Measurements from ENCODE around the gene CACHD1. TPM values are rescaled to one million over a fixed set of nuclear protein-coding genes. Genes with fewer than 3 reads are reported as not detected.

CACHD1 gene
- 10 to 100 TPM in 6 of 7 donors, 1 to 10 TPM in 1; 9.5 to 17.3 (median 13.0) TPM for total RNA-seq
- polyA plus RNA-seq, result 1 to 10 TPM; 1.1 to 2.7 (median 1.4) TPM
- long read RNA-seq, donor 1, result 0 reads
- long read RNA-seq, donor 2, full-length matches to known transcripts, result 1 of 1 reads
- long read RNA-seq, donor 2, partial matches to known transcripts, result 0 of 1 reads
- long read RNA-seq, donor 2, other reads (novel, unspliced or antisense), result 0 of 1 reads

DNA sequence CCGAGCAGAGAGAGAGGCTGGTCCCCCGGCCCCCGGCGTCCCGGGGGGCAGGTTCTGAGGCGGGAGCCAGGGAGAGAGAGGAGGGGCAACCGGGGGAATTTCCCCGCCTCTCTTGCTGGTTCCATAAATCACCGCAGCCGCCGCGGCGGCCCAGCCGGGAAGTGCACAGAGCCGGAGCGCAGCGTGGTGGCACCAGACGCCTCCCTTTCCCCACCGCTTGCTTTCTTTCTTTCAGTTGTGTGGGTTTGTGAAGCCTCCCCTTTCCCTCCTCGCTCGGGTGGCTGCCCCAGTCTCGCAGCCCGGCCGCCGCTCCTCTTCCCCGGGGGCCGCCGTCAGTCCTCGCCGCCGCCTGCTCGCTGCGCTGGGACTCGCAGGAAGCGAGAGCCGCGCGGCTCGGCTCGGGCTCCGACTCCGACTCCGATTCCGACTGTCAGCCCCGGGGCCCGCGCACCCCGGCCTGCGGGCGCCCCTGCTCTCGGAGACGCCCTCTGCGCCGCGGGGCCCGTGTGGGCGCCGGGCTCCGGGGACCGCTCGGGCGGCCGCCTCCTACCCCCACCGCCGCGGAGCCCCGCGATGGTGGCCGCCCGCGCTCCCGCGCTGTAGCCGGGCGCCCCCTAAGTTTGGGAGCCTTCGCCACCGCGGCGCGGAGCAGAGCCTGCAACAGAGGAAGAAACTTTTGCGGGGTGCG is at the start of gene CACHD1:
Gene CACHD1, plus strand, starts transcription at position 153 of the 688 bp plus-strand sequence. CDS start 616 bp downstream, outside the sequence.
- peak; percentile 85 for DNase-seq
- intact Hi-C loops (cut with DNase I; ENCODE audit: low total_unique reads), result loop anchor here (10.0 kb wide), 1 partner anchor 205 kb away; no protein-coding TSS in a partner anchor
- peaks cover 0 to 58% (median 20%) of the 10 kb centered on the region in 7 donors for H3K27me3 ChIP-seq (replicated peaks in 1 of 7)
- peak within 1 kb of the TSS; percentile 63 to 87 (median 86) for H3K27ac ChIP-seq
- H3K4me3 ChIP-seq, result peak within 1 kb of the TSS; percentile 52 to 84 (median 60)
- H3K36me3 ChIP-seq, result no peaks in the 10 kb centered on the region
- peak; percentile 40 to 83 (median 79) for TF ChIP-seq POLR2AphosphoS5 (IDR thresholded peaks at IDR 0.05)
- TF ChIP-seq, protein P1, sequence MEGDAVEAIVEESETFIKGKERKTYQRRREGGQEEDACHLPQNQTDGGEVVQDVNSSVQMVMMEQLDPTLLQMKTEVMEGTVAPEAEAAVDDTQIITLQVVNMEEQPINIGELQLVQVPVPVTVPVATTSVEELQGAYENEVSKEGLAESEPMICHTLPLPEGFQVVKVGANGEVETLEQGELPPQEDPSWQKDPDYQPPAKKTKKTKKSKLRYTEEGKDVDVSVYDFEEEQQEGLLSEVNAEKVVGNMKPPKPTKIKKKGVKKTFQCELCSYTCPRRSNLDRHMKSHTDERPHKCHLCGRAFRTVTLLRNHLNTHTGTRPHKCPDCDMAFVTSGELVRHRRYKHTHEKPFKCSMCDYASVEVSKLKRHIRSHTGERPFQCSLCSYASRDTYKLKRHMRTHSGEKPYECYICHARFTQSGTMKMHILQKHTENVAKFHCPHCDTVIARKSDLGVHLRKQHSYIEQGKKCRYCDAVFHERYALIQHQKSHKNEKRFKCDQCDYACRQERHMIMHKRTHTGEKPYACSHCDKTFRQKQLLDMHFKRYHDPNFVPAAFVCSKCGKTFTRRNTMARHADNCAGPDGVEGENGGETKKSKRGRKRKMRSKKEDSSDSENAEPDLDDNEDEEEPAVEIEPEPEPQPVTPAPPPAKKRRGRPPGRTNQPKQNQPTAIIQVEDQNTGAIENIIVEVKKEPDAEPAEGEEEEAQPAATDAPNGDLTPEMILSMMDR (IDR thresholded peaks at IDR 0.05 in 8 of 11, conservative IDR thresholded peaks at IDR 0.05 in 3 of 11), result peak in 8 of 11 experiments; percentile 36 to 61 (median 51)
- TF ChIP-seq POLR2A (IDR thresholded peaks at IDR 0.05), result no peak
- no peaks in the 10 kb centered on the region for H3K9me3 ChIP-seq
- H3K4me1 ChIP-seq, result peaks cover 5 to 49% (median 36%) of the 10 kb centered on the region in 6 donors
- WGBS, 5 donors, result 0 to 2% (median 1%) methylated on average over 36 to 82 of the region's 82 CpGs; no CpG with 5 or more reads in 1 of the 5 donors

DNA sequence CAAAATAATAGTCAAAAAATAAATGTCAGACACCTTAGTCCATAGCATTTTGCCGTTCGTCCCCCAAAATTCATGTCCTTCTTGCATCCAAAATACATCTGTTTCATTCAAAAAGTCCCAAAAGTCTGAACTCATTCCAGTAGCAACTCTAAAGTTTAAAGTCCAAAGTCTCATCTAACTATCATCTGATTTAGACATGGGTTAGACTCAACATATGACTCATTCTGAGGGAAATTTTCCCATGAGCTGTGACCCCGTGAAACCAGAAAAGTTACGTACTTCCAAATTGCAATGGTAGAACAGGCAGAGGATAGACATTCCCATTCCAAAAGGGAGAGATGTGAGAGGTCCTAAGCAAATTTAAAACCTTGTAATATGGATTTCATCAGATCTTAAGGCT is 48.6 kb upstream of the CACHD1 start:
- Histone ChIP-seq H3K4me1 (no peaks in the 10 kb centered on the region), H3K27ac (no peak overlapping the region), H3K4me3 (no peak overlapping the region), H3K27me3 (replicated peaks in 1 of 7) (no peaks in the 10 kb centered on the region), H3K36me3 (no peaks in the 10 kb centered on the region), H3K9me3 (no peaks in the 10 kb centered on the region)
- intact Hi-C loops (cut with DNase I; ENCODE audit: low total_unique reads), result no loop called here
- 90 to 96% (median 92%) methylated on average over 4 of the region's 4 CpGs for WGBS, 5 donors
- TF ChIP-seq, protein P1 (IDR thresholded peaks at IDR 0.05 in 8 of 11, conservative IDR thresholded peaks at IDR 0.05 in 3 of 11), result no peak
- DNase-seq, result no peak

DNA sequence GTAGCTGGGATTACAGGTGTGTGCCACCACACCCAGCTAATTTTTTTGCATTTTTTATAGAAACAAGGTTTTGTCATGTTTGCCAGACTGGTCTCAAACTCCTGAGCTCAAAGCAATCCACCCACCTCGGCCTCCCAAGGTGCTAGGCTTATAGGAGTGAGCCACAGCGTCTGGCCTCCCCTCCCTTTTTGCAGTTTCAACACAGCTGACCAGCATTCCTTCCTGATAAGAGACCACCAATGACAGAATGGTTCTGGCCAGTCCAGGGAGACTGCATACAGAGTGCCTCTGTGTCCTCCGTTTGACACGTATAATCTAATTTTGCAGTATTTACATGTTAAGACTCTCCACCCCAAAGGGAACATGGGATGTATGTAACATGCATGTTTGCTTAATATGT is 46.4 kb upstream of the CACHD1 start:
- DNase-seq, result no peak
- Histone ChIP-seq H3K27ac (no peak overlapping the region), H3K27me3 (replicated peaks in 1 of 7) (no peaks in the 10 kb centered on the region), H3K9me3 (no peaks in the 10 kb centered on the region), H3K36me3 (no peaks in the 10 kb centered on the region), H3K4me1 (no peaks in the 10 kb centered on the region), H3K4me3 (no peak overlapping the region)
- intact Hi-C loops (cut with DNase I; ENCODE audit: low total_unique reads), result no loop called here
- WGBS, 5 donors, result 86 to 94% (median 90%) methylated on average over 4 of the region's 4 CpGs
- TF ChIP-seq POLR2AphosphoS5 (IDR thresholded peaks at IDR 0.05), result no peak

DNA sequence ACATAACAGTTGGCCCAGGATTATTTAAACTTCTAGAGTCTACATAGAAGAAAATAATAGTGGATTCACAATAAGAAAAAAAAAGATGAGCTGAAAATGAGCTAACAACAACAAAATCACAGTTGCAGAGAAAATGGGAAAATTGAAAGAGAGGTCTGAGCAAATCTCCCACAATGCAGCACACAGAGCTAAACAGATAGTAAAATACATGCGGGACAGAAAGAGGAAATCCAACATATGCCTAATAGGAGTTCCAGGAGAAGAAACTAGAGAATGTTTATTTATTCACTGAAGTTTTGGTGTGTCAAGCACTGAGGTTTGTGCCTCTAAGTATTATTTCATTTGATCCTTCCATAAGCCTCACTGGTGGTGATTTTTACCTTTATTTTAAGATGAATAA is 45.5 kb upstream of the CACHD1 start:
- H3K9me3 ChIP-seq, result no peaks in the 10 kb centered on the region
- DNase-seq, result no peak
- H3K27ac ChIP-seq, result no peak overlapping the region
- H3K4me3 ChIP-seq, result no peak overlapping the region
- intact Hi-C loops (cut with DNase I; ENCODE audit: low total_unique reads), result no loop called here
- WGBS, 5 donors, result 93 to 100% (median 94%) methylated on average over 1 of the region's 1 CpG
- no peaks in the 10 kb centered on the region for H3K4me1 ChIP-seq
- H3K36me3 ChIP-seq, result no peaks in the 10 kb centered on the region
- TF ChIP-seq, protein P1 (IDR thresholded peaks at IDR 0.05 in 8 of 11, conservative IDR thresholded peaks at IDR 0.05 in 3 of 11), result no peak
- no peak for TF ChIP-seq POLR2A (IDR thresholded peaks at IDR 0.05)
- no peak for TF ChIP-seq POLR2AphosphoS5 (IDR thresholded peaks at IDR 0.05)
- H3K27me3 ChIP-seq (replicated peaks in 1 of 7), result no peaks in the 10 kb centered on the region
